Measurements from ENCODE around the gene UBN1. TPM values are rescaled to one million over a fixed set of nuclear protein-coding genes. Genes with fewer than 3 reads are reported as not detected.

Gene UBN1
- total and polyA plus RNA-seq, 4 donors, result 7.3 to 19.7 (median 14.2) TPM

GRCh38 chr16:4803401-4803844 is 43.9 kb upstream of the UBN1 start:
- Histone ChIP-seq H3K36me3 (ENCODE audit: control insufficient read depth in 4 of 4, insufficient read depth in 3 of 4, low read depth in 1 of 4, low read length in 3 of 4) (peaks cover 6 to 21% (median 9%) of the 10 kb centered on the region in 4 donors), H3K9ac (ENCODE audit: low read depth in 1 of 2, low read length in 2 of 2) (no peak overlapping the region), H3K27me3 (ENCODE audit: control insufficient read depth in 4 of 4, insufficient read depth in 4 of 4, low read length in 3 of 4) (no peaks in the 10 kb centered on the region), H3K4me1 (ENCODE audit: control insufficient read depth in 4 of 4, insufficient read depth in 4 of 4, low read length in 3 of 4) (peaks cover 0 to 37% (median 11%) of the 10 kb centered on the region in 4 donors), H3K27ac (ENCODE audit: low read depth in 1 of 2, low read length in 2 of 2) (peak overlapping the region in 1 of 2 donors; percentile 47), H3K9me3 (ENCODE audit: control insufficient read depth in 4 of 4, low read length in 3 of 4) (no peaks in the 10 kb centered on the region), H3K4me3 (ENCODE audit: low read depth in 1 of 3, low read length in 3 of 3) (no peak overlapping the region)
- WGBS, result 62% methylated on average over 8 of the region's 8 CpGs
- DNase-seq (ENCODE audit: low spot score), result no peak
- TF ChIP-seq FOXA2 (IDR thresholded peaks at IDR 0.05), result no peak
- no peak for TF ChIP-seq HNF4A (conservative IDR thresholded peaks at IDR 0.05)
- TF ChIP-seq, protein P1, sequence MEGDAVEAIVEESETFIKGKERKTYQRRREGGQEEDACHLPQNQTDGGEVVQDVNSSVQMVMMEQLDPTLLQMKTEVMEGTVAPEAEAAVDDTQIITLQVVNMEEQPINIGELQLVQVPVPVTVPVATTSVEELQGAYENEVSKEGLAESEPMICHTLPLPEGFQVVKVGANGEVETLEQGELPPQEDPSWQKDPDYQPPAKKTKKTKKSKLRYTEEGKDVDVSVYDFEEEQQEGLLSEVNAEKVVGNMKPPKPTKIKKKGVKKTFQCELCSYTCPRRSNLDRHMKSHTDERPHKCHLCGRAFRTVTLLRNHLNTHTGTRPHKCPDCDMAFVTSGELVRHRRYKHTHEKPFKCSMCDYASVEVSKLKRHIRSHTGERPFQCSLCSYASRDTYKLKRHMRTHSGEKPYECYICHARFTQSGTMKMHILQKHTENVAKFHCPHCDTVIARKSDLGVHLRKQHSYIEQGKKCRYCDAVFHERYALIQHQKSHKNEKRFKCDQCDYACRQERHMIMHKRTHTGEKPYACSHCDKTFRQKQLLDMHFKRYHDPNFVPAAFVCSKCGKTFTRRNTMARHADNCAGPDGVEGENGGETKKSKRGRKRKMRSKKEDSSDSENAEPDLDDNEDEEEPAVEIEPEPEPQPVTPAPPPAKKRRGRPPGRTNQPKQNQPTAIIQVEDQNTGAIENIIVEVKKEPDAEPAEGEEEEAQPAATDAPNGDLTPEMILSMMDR (IDR thresholded peaks at IDR 0.05; ENCODE audit: low read depth, low read length, missing input control), result no peak
- no peak for TF ChIP-seq GABPA (IDR thresholded peaks at IDR 0.05 in 1 of 2, conservative IDR thresholded peaks at IDR 0.05 in 1 of 2)
- no peak for TF ChIP-seq TAF1 (conservative IDR thresholded peaks at IDR 0.05)
- no peak for TF ChIP-seq HNF4G (IDR thresholded peaks at IDR 0.05)
- TF ChIP-seq SP1 (IDR thresholded peaks at IDR 0.05), result no peak
- TF ChIP-seq ATF3 (IDR thresholded peaks at IDR 0.05), result no peak
- TF ChIP-seq JUND (IDR thresholded peaks at IDR 0.05), result no peak
- TF ChIP-seq, protein P2, sequence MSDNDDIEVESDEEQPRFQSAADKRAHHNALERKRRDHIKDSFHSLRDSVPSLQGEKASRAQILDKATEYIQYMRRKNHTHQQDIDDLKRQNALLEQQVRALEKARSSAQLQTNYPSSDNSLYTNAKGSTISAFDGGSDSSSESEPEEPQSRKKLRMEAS (IDR thresholded peaks at IDR 0.05), result no peak
- TF ChIP-seq ZBTB33 (IDR thresholded peaks at IDR 0.05), result no peak
- TF ChIP-seq YY1 (IDR thresholded peaks at IDR 0.05), result no peak

DNA sequence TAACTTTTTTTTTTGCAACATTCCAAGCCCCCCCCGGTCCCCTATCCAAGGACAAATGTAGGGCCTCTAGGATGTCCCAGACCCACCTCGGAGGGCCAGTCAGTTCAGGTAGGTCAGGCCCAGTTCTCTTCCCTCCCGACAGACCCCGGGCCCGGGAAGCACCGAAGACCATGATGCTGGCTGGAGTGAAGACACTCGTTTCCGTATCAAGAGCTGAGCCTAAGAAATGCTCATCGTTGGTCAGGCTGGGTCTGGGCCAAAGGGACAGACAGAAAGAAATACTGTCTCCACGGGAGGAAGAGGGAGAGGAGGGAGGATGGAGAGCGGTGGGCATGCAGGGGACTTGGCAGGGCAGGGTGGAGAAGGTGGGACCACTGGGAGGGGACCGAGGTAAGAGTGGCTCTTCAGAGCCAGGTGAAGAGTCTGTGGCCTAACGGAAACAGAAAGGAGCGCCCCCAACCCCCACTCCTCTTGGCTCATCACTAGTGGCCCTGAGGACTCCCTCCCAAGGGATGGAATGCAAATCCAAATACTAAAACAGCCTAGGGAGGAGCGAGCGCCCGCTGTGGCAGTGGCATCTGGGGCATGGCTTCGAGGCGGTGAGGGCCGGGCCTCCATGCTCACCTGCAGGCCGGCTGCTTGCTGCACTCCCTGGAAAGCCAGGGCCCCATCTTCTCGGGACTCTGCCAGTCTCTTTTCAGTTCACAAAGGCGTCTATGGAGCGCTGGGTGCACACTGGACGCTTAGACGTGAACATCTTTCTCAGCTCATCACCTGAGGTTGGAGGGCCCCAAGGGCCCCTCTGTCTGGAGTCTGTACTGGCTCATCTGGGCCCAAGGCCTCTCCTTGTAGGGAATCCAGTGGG is 43.2 kb upstream of the UBN1 start:
- Histone ChIP-seq H3K4me1 (ENCODE audit: control insufficient read depth in 4 of 4, insufficient read depth in 4 of 4, low read length in 3 of 4) (peaks cover 0 to 37% (median 11%) of the 10 kb centered on the region in 4 donors), H3K27me3 (ENCODE audit: control insufficient read depth in 4 of 4, insufficient read depth in 4 of 4, low read length in 3 of 4) (no peaks in the 10 kb centered on the region), H3K9me3 (ENCODE audit: control insufficient read depth in 4 of 4, low read length in 3 of 4) (no peaks in the 10 kb centered on the region), H3K4me3 (ENCODE audit: low read depth in 1 of 3, low read length in 3 of 3) (no peak overlapping the region), H3K36me3 (ENCODE audit: control insufficient read depth in 4 of 4, insufficient read depth in 3 of 4, low read depth in 1 of 4, low read length in 3 of 4) (peaks cover 6 to 17% (median 11%) of the 10 kb centered on the region in 4 donors), H3K9ac (ENCODE audit: low read depth in 1 of 2, low read length in 2 of 2) (no peak overlapping the region), H3K27ac (ENCODE audit: low read depth in 1 of 2, low read length in 2 of 2) (no peak overlapping the region)
- TF ChIP-seq, protein P2 (IDR thresholded peaks at IDR 0.05), result no peak
- TF ChIP-seq, protein P1 (IDR thresholded peaks at IDR 0.05; ENCODE audit: low read depth, low read length, missing input control), result no peak
- TF ChIP-seq JUND (IDR thresholded peaks at IDR 0.05), result no peak
- no peak for TF ChIP-seq GABPA (IDR thresholded peaks at IDR 0.05 in 1 of 2, conservative IDR thresholded peaks at IDR 0.05 in 1 of 2)
- TF ChIP-seq, protein P3, sequence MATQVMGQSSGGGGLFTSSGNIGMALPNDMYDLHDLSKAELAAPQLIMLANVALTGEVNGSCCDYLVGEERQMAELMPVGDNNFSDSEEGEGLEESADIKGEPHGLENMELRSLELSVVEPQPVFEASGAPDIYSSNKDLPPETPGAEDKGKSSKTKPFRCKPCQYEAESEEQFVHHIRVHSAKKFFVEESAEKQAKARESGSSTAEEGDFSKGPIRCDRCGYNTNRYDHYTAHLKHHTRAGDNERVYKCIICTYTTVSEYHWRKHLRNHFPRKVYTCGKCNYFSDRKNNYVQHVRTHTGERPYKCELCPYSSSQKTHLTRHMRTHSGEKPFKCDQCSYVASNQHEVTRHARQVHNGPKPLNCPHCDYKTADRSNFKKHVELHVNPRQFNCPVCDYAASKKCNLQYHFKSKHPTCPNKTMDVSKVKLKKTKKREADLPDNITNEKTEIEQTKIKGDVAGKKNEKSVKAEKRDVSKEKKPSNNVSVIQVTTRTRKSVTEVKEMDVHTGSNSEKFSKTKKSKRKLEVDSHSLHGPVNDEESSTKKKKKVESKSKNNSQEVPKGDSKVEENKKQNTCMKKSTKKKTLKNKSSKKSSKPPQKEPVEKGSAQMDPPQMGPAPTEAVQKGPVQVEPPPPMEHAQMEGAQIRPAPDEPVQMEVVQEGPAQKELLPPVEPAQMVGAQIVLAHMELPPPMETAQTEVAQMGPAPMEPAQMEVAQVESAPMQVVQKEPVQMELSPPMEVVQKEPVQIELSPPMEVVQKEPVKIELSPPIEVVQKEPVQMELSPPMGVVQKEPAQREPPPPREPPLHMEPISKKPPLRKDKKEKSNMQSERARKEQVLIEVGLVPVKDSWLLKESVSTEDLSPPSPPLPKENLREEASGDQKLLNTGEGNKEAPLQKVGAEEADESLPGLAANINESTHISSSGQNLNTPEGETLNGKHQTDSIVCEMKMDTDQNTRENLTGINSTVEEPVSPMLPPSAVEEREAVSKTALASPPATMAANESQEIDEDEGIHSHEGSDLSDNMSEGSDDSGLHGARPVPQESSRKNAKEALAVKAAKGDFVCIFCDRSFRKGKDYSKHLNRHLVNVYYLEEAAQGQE (IDR thresholded peaks at IDR 0.05), result no peak
- no peak for TF ChIP-seq SP1 (IDR thresholded peaks at IDR 0.05)
- TF ChIP-seq RAD21 (IDR thresholded peaks at IDR 0.05), result no peak
- no peak for TF ChIP-seq FOXA2 (IDR thresholded peaks at IDR 0.05)
- TF ChIP-seq FOXA1 (IDR thresholded peaks at IDR 0.05), result no peak
- no peak for TF ChIP-seq RXRA (IDR thresholded peaks at IDR 0.05)
- no peak for DNase-seq (ENCODE audit: low spot score)
- WGBS, result 86% methylated on average over 26 of the region's 26 CpGs

Measured in liver (tissue), 9 donors.